Activated CD4-positive, CD25-positive, alpha-beta regulatory T cell treated with anti-CD3 and anti-CD28 coated beads, Interleukin-2, amount 50 U/mL, for 24 hours (primary cell): ENCODE data around the gene VANGL2.

ENCODE experiments used
- ATAC-seq, 2 donors: fragments of 150-1000 bp; cut with Tn5 transposase; one replicate each; pipeline ENCODE4 v1.10.0; 2021; ENCODE audit warnings: mild to moderate bottlenecking in 1 of 2, moderate library complexity in 1 of 2

The VANGL2 gene

DNA sequence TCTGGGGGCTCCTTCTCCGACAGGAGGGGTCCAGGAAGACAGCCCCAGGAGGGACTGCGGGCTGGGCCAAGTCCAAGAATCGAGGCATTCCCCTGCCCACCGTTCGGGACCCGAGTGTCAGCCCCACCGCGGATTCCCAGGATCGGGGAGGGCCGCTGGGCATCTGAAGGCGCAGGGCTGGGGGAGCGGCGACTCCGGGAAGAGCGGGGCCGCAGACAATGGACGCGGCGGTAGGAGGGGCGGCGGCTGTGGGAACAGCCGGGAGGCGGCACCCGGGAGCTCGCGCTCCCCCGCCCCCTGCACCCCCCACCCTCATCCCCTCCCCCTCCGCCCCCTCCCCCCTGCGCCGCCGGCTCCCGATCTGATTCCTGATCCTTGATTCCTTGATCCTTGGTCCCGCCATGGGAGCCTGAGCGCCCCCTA, at the start of gene VANGL2:
Gene VANGL2 (plus strand): TSS at position 342 of the 423 bp plus-strand sequence. CDS start 15,274 bp downstream, outside the sequence.
- ATAC-seq = no peak

DNA sequence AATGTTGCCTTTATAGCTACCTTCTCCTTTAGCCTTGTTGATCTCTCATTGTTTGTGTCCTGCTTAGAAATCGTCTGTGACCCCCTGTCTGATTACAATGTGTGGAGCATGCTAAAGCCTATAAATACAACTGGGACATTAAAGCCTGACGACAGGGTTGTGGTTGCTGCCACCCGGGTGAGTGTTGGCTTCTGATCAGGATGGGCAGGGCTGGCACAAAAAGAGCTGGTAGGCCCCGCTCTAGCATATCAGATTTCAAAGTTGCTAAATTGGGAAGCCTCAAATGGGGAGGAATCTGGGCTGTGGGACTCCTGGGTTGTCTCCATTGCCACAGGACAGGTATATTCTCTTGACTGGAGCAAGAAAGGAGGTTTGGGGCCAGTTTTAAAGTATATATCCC, 48.7 kb upstream of the VANGL2 start:
- no peak for ATAC-seq

DNA sequence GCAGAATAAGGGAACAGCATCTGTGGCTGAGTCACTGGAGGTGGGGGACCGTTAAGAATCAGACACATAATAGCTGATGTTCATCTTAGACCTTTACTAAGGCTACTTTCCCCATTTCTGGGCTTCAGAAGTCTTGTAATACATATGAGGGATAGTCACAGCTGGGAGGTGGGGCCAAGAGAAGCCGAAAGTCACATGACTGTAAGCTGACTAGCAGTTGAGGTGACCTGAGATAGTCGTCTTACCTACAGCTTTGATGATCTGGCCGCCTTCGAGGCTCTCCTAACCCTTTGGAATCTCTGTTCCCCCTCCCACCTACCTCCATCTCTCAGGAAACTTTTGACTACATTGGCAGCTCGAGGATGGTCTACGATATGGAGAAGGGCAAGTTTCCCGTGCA, 47.8 kb upstream of the VANGL2 start:
- no peak for ATAC-seq

DNA sequence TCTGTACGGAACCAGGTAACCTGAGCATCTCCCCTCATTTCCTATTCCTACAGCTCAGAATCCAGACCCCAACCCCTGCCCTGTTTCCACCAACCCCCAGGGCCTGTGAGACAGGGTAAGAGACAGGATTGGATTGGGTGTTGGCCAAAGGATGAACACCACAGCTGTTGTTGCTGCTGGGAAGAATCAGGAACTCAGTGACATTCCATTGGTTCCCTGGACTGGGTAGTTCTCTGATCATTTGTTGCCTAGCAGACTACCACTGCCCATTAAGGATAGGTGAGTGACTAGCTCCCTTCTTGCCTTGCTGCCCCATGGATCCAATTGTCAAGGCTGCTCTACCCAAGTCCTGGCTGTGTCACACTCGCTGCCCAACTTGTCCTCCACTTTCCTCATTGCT, 47.1 kb upstream of the VANGL2 start:
- no peak for ATAC-seq

DNA sequence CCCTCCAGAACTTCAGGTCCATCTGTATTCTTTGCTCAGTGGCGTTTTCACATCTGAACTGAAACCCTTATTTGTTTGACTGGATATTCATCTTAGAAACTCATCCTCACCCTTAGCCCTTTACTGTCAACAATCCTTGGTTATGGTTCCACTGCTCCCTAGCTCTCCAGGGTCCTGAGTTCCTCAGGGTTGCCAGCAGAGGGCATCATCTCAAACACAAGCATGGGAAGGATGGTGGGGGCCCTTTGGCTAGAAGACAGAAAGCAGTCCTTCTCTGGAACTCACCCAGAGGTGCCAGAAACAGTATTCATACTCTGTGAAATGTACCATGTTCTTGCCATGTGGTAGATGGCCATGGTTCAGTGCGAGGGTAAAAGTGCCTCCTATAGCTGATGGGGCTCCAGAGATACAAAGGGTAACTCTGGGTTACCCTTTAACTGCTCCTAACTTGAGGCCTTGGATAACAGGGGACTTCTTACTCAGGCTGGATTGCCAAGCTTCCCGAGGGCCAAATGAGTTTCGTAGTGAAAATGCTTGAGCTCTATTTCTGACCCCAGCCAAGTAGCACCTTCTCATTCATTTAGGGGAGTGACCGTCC, 45.9 kb upstream of the VANGL2 start:
- ATAC-seq = peak in 1 of 2 donors; percentile 28

DNA sequence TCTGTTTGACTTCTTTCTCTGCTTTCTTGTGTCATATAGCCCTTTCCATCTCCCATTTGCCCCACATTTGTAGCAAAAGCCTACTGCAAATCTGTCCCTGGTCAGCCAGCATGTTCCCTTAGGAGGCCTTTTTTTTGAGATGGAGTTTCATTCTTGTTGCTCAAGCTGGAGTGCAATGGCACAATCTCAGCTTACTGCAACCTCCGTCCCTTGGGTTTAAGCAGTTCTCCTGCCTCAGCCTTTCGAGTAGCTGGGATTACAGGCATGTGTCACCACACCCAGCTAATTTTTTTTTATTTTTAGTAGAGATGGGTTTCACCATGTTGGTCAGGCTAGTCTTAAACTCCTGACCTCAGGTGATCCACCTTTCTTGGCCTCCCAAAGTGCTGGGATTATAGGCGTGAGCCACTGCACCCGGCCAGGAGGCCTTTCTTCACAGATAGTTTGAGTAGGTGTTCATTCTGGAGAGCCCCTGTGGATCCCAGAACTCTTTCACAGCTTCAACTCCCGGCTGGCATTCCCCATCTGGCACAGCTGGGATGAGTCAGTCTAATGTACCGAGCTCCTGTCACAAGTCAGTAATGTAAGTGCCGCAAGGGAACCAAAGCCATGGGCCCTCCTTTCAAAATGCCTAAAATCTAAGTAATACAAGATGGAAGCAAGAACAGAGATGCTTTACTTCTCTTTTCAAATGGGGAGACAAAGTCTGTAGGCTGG, 42.9 kb upstream of the VANGL2 start:
- no peak for ATAC-seq

DNA sequence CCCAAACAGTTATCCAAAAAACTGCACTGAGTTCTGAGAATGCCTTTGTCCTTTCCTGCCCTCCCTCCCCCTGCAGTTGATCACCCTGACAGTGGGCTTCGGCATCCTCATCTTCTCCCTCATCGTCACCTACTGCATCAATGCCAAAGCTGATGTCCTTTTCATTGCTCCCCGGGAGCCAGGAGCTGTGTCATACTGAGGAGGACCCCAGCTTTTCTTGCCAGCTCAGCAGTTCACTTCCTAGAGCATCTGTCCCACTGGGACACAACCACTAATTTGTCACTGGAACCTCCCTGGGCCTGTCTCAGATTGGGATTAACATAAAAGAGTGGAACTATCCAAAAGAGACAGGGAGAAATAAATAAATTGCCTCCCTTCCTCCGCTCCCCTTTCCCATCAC, 42.3 kb upstream of the VANGL2 start:
- no peak for ATAC-seq

DNA sequence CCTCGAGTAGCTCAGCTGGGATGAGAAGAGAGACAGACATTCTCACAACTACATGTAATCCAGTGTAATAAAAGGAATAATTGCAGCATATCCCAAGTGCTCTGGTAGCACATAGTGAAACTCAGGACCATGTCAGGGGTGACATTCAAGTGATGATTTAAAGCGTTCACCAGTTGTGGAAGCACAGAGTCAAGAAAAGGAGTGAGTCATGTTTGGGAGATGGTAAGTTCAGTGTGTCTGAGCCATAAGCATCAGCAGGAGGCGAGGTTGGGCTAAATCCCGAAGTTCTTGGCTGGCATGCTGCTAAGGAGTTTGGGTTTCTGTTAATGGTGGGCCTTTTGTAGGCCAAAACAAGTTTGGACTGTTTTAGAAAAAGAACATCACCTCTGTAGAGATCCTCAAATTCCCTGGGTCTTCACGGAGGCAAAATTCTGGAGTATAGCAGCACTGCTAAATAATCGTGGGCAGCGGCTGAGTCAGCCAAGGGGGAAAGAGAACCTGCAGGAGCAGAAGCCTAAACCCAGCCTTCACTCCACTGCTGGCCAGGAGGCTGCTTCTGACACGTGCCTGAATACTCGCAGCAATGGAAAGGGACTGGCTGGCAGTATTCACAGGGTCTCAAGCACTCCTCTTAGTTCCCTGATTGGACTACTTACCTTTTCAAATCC, 40.7 kb upstream of the VANGL2 start:
- ATAC-seq = no peak

DNA sequence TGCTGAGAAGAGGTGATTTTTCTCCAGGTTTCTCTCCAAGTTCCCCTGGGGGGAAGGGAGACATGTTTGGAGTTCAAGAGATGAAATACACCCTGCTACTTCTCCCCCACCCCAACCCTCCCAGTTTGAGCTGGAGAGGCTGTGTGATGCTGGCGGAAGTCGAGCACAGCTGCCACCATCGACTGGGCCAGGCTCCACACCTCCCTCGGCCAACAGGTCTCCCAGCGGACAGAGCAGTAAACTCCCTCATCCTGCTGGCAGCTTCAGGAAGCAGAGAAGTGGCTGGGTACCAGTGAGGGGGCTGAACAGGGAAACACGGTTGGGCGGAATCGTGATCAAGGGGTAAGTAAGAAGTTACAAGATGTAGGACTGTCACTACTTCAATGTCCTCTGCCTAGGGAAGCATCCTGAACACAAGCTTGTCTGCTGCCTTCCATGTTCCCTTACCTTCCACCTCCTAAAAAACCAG, 40.1 kb upstream of the VANGL2 start:
- ATAC-seq = no peak

DNA sequence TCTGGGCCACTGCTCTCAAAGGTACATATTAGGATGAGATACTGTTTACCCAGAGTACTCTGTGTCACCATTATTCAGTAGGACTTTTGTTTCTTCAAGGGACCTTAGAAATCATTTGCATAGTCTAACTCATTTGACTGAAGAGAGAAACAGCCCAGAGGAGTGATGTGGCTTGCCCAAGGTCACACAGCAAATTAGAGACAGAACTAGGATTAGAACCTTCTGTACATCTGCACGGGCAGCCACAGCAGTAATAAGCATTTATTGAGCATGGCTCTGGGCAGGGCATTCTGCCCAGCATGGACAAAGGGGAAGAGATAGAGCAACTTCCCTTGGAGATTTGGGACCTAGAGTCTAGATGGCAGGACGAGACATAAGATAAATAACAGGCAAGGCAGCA, 39.2 kb upstream of the VANGL2 start:
- ATAC-seq = no peak

DNA sequence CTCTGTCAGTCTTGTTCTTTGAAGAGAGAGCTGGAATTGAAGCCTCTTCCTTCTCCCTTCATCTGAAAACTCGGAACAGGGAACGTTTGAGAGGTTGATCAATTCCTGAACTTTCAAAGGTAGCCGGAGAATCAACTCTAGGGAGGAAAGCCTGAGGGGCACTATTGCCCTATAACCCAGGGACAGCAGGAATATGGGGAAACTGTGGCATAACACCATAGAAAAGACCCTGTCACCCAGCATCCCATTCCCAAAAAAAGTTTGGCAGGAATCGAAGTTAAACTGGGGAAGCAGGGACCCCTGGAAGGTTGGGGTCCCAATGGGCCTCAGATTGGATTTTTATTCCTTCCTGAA, 38.6 kb upstream of the VANGL2 start:
- ATAC-seq = no peak

DNA sequence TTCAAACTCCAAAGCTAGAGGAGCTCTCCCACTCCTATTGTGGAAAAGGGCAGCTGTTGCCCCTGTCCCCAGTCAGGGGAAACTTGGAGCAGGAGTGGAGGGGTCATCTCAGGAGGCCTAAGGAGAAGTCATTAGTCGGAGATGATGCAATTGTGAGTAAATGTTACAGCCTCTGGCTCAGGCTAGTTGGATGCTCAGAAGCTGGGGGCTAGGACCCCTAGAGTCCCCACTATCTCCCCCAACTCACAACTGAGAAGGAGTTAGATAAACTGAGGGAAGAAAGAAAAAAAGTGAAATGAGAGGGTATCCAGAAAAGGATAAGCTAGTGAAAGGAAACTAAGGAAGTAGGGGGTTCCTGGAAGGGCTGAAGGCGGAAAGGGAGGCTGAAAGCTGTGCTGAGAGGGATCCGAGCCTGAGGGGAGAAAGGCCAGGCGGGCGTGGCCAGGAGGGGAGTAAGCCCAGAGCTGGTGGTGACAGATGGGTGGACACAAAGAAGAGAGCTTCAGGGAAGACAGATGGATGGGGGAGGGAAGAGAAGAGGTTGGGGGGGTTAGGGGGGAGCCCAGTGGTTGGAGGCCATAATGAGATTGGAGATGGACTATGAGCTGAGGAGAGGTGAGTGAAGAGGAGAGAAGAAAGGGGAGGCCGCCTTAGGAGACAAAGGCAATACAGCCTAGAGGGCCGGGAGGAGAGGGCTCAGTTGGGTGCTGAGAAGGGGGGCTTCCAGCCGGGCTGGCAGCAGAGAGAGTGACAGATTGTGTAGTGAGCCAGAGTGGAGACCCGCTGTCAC, 38.0 kb upstream of the VANGL2 start:
- ATAC-seq = no peak

DNA sequence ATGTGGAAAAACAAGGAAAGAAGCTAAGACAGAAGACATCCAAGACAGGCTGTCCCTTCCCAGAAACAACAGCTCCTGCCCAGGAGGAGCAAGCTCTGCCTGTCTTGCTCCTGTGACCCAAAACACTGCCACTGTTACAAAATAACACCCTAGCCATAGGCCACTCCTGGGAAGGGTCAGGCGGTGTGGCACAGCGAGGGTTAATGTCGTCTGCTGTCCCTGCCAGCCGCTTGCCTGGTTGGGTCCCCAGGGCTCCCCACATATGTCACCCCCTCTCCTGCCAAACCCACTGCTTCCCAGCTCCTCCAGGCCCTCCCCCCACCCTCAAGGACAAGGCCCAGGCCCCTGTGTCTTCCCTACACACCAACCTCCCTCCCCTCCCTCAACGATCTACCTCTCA, 37.4 kb upstream of the VANGL2 start:
- no peak for ATAC-seq

DNA sequence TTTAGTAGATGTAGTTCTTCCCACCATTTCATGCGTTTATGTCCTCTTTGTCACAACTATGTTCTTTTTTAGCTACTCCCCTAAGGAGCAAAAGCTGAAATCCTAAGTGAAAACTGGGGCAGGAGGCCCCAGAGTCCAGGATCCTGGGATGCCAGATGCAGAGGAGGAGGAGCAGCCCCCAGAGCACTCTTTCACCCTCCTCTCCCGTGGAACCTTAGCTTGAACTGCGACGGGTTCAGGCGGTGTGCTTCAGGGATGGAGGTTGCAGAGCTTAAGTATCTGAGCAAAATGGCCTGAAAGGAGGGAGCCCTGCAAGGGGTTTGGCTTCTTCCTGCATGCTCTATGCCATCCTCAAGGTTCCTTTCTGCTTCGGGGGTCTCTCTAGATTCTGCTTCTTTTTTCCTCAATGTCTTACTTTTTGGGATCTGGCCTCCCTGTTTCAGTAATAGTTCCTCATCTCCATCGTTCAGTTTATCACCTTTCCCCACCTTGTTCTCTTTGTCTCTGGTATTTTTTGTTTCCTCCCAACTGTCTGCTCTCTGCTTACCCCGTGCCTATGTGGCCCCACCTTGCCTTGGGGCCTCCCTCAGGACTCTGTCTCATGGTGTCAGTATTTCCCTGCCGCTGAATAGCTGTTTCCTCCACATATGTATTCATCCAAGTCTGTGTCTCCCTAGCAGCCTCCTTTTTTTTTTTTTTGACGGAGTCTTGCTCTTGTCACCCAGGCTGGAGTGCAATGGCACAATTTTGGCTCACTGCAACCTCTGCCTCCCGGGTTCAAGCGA, 36.2 kb upstream of the VANGL2 start:
- no peak for ATAC-seq

DNA sequence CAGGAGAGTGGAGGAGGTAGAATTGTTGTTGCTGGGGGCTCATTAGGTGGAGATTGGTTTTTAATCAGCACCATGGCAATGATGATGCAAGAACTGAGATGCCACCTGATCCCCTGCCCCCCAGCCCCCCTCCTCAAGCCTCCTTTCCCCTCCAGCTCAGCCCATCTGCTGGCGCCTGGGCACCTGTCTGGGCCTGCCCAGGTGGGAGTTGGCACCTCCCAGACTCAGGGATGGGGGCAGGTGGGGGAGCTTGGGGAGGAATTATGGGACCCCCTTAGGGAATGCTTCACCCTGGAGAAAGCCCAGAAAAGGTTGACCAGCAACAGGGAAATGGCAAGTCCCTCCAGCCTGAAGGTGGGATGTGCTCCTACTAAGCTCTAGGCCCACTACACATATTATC, 35.0 kb upstream of the VANGL2 start:
- ATAC-seq = no peak

DNA sequence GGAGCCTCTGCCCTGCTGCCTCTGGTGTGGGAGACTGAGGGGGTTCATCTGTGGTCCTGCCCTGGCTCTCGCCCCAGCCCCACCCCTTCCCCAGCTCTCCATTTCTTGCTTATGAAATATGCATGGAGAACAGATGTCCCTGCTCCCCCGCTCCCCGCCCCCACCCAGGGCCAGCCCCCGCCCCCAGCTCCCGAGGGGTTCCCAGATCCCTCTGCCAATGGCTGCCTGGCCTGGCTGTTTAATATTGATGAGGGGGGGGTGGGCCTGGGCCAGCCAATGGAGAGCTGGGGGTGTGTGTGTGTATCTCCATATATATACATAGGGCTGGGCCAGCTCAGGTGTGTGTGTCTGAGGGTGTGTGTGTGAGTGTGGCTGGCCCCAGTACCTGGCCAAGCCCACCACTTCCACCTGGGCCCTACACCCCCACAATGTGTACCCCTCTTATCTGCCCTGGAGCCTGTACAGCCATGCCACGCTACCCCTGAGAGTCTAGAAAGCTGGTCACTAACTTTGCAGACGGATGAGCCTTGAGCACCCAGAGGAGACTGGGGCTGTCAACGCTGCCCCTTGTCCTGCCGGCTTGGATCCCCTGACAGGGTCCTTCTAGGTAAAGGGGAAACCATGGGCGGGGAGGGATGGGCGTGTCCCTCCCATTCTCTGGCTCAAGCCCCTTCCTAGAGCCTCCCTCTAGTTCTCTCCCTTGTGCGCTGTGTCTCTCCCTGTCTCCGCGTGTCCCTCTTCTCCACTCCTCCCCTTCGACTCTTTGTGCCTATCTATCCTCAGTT, 33.4 kb upstream of the VANGL2 start, which contains the start of gene NHLH1:
Gene NHLH1 (plus strand): TSS at position 341 of the 785 bp plus-strand sequence. CDS start 3,661 bp downstream, outside the sequence.
- ATAC-seq = no peak

DNA sequence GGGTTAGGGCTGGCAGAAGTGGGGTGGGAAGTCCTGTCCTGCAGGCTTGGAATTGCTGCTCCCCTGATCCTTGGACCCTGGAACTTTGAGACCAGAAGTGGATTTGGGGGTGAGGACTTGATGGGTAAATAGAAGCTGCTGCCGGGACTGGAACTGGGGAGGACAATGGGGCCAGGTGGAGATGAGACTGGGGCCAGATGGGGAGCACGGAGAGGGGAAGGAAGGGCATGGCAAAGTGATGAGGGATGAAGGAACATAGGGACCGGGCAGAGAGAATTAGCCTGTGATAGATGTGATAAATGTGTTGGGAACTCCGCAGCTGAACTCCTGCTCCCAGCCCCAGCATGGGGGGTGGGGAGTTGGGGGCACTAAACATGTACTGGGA, 32.9 kb upstream of the VANGL2 start:
- no peak for ATAC-seq

DNA sequence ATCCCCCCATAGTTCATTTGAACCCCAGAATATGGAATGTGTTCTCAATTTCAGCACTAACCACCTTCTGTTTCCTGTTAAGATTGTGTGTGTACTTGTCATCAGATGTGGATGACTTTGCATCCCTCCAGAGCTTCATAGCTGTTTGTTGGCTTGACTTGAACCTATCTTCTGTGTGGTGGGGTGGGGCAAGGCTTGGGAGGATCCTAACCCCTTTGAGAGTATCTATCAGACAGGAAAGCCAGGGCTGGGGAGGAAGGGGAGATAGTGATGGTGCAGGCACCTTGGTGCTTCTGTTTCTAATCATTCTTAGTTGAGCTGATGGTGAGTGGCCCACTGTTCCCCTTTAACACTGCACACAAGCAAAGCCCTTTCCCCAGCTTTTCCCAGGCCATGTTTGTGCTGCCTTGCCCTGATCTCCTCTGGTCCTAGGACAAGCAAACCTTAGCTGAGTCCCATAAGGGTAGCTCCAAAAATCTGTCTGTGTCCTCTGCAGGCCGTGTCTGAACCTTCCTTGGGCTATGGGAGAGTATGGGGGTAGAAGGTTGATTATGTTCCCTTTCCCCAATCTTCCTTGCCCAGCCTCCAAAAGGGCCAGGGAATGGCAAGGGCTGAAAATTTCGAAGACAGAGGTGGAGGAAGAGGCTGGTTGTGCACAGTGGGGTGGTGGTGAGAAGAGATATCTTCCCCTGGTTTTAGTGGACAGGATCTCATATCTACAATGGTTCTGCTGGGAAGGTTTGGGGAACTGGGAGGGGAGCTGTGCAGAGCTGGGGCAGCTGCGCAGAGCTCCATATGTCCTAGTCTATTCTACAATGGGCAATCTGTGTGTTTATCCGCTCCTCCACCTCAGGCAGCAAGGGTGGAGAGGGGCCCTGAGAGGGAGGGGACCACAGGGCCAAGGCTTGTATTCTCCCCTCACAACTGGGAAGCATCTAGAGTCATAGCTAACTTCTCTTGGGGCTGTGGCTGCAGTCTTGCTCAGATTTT, 32.1 kb upstream of the VANGL2 start:
- ATAC-seq = no peak

DNA sequence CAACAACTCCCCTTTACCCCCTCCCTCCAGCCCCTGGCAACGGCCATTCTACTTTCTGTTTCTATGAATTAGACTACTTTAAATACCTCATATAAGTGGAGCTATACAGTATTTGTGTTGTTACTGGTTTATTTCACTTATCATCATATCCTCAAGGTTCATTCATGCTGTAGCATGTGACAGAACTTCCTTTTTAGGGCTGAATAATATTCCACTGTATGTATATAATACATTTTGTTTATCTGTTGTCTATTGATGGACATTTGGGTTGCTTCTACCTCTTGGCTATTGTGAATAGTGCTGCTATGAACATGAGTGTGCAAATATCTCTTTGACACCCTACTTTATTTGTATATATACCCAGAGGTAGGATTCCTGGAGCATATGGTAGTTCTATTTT, 31.3 kb upstream of the VANGL2 start:
- ATAC-seq = no peak
